HepG2 (cell line): ENCODE data around the gene SEC23IP. TPM values are rescaled to one million over a fixed set of nuclear protein-coding genes. Genes with fewer than 3 reads are reported as not detected.

Experiments
- AGO1 ChIP-seq: fragments of 200-400 bp; formaldehyde crosslinking; IDR thresholded peaks from 2 replicates; pipeline ENCODE4 v1.6.1; 2017; ENCODE audit warnings: mild to moderate bottlenecking, low read depth, low read length, moderate library complexity; ENCODE audit not compliant: poor library complexity, severe bottlenecking
- ATF7-NPFF ChIP-seq: sonication (generic); formaldehyde crosslinking; IDR thresholded peaks from 2 replicates; pipeline ENCODE4 v1.8.1; 2023; ENCODE audit warnings: mild to moderate bottlenecking, low read depth, missing genetic modification reagents, moderate library complexity
- CEBPB ChIP-seq: IDR thresholded peaks from 2 replicates; pipeline ENCODE4 v1.6.1; 2011; ENCODE audit warnings: low read depth, low read length, improper control_type of control experiment, borderline replicate concordance
- ESRRA ChIP-seq: sonication (generic); formaldehyde crosslinking; IDR thresholded peaks from 2 replicates; pipeline ENCODE4 v1.5.1; 2020; ENCODE audit warnings: mild to moderate bottlenecking, low read depth, missing genetic modification reagents
- HES4 ChIP-seq: sonication (generic); formaldehyde crosslinking; IDR thresholded peaks from 2 replicates; pipeline ENCODE4 v1.9.0; 2021; ENCODE audit warnings: mild to moderate bottlenecking, missing genetic modification reagents, borderline replicate concordance
- KLF15 ChIP-seq: sonication (generic); formaldehyde crosslinking; IDR thresholded peaks from 2 replicates; pipeline ENCODE4 v1.8.1; 2023; ENCODE audit warnings: borderline replicate concordance, mild to moderate bottlenecking, inconsistent platforms, missing genetic modification reagents, mixed read lengths
- KLF9 ChIP-seq: IDR thresholded peaks from 2 replicates; pipeline ENCODE4 v1.6.1; 2016; ENCODE audit warnings: low read depth
- PAXIP1 ChIP-seq: sonication (generic); formaldehyde crosslinking; conservative IDR thresholded peaks from 2 replicates; pipeline ENCODE4 v1.4.0; 2020; ENCODE audit warnings: mild to moderate bottlenecking, missing genetic modification reagents, moderate library complexity
- PRPF4 ChIP-seq: fragments of 200-400 bp; formaldehyde crosslinking; IDR thresholded peaks from 2 replicates; pipeline ENCODE4 v1.6.1; 2016; ENCODE audit warnings: low read length, low read depth; ENCODE audit not compliant: poor library complexity, severe bottlenecking
- SNAI1 ChIP-seq: sonication (generic); formaldehyde crosslinking; IDR thresholded peaks from 2 replicates; pipeline ENCODE4 v1.5.0; 2020; ENCODE audit warnings: mild to moderate bottlenecking, missing genetic modification reagents, borderline replicate concordance
- TP53 ChIP-seq: sonication (generic); formaldehyde crosslinking; conservative IDR thresholded peaks from 2 replicates; pipeline ENCODE4 v1.4.0; 2020; ENCODE audit warnings: missing genetic modification reagents
- ZBTB8A ChIP-seq: sonication (generic); formaldehyde crosslinking; IDR thresholded peaks from 2 replicates; pipeline ENCODE4 v1.4.0; 2020; ENCODE audit warnings: mild to moderate bottlenecking, low read depth, missing genetic modification reagents, borderline replicate concordance
- ZFP36L1 ChIP-seq: sonication (generic); formaldehyde crosslinking; IDR thresholded peaks from 2 replicates; pipeline ENCODE4 v1.8.0; 2022; ENCODE audit warnings: mild to moderate bottlenecking, missing genetic modification reagents, moderate library complexity
- ZFY ChIP-seq: sonication (generic); formaldehyde crosslinking; IDR thresholded peaks from 2 replicates; pipeline ENCODE4 v1.4.0; 2020; ENCODE audit warnings: missing genetic modification reagents
- ZNF367 ChIP-seq: sonication (generic); formaldehyde crosslinking; IDR thresholded peaks from 2 replicates; pipeline ENCODE4 v1.4.0; 2020; ENCODE audit warnings: missing genetic modification reagents, borderline replicate concordance
- ZNF430 ChIP-seq: sonication (generic); formaldehyde crosslinking; IDR thresholded peaks from 2 replicates; pipeline ENCODE4 v1.9.0; 2021; ENCODE audit warnings: mild to moderate bottlenecking, missing genetic modification reagents
- ZNF432 ChIP-seq: sonication (generic); formaldehyde crosslinking; IDR thresholded peaks from 2 replicates; pipeline ENCODE4 v1.5.0; 2020; ENCODE audit warnings: missing genetic modification reagents, mild to moderate bottlenecking, borderline replicate concordance
- ZNF609 ChIP-seq: sonication (generic); formaldehyde crosslinking; IDR thresholded peaks from 2 replicates; pipeline ENCODE4 v1.4.0; 2020; ENCODE audit warnings: mild to moderate bottlenecking, missing genetic modification reagents, borderline replicate concordance
- ZNF710 ChIP-seq: sonication (generic); formaldehyde crosslinking; IDR thresholded peaks from 2 replicates; pipeline ENCODE4 v1.5.0; 2020; ENCODE audit warnings: mild to moderate bottlenecking, missing genetic modification reagents, borderline replicate concordance
- polyA plus RNA-seq, 8 experiments: library from polyadenylated mRNA; depleted of rRNA in 3 of 8; stranded (reverse) in 7 of 8; unstranded in 1 of 8; fragments of >200 nt; fragmentation: Illumina TruSeq in 4 of 8; extraction: Trizol in 4 of 8; gene quantifications; 2 replicates each; pipeline versions ENCODE4 v1.2.1 to v1.2.3, GENCODE V29; 2011 to 2016; ENCODE audit warnings: low read depth in 4 of 8, missing spikeins in 1 of 8, mixed read lengths in 1 of 8; ENCODE audit not compliant: insufficient read depth in 1 of 8
- total RNA-seq, 5 experiments: library from RNA; depleted of rRNA; stranded (reverse); fragments of >200 nt; fragmentation: Illumina TruSeq; extraction: Trizol; gene quantifications; 2 replicates each; pipeline ENCODE4 v1.2.3, GENCODE V29; 2016; ENCODE audit warnings: low read depth in 1 of 5

The SEC23IP gene
- total and polyA plus RNA-seq, 2 of the 13 experiments (the other 11 are each of a cell fraction or from before 2014, with no cell fraction given) = 32.3 to 57.7 TPM

GRCh38 chr10:119872610-119872859, 20.0 kb upstream of the SEC23IP start, which contains the start of gene MCMBP (continued):
- 0 out of 2 replicates have a peak, but pooled peaks have one; percentile 8 for TF ChIP-seq ZNF710 (CRISPR knock-in tag)
- TF ChIP-seq KLF9 (CRISPR knock-in tag) = no peak
- TF ChIP-seq ZNF609 (CRISPR knock-in tag) = 0 out of 2 replicates have a peak, but pooled peaks have one; percentile 13
- peak; percentile 56; the same call in 1 of the 2 replicates for TF ChIP-seq ZNF430 (CRISPR knock-in tag)
- TF ChIP-seq ZNF367 (CRISPR knock-in tag) = no peak
- peak; percentile 52; the same call in 1 of the 2 replicates for TF ChIP-seq ATF7-NPFF (CRISPR knock-in tag)
- no peak for TF ChIP-seq CEBPB
- peak; percentile 24 for TF ChIP-seq AGO1
- no peak for TF ChIP-seq ZFP36L1 (CRISPR knock-in tag)
- TF ChIP-seq ZBTB8A = no peak
- TF ChIP-seq ZNF432 (CRISPR knock-in tag) = no peak
- TF ChIP-seq PRPF4 = no peak
- TF ChIP-seq ESRRA (CRISPR knock-in tag) = 0 out of 2 replicates have a peak, but pooled peaks have one; percentile 57
- TF ChIP-seq HES4 (CRISPR knock-in tag) = 0 out of 2 replicates have a peak, but pooled peaks have one; percentile 28
- no peak for TF ChIP-seq PAXIP1
- TF ChIP-seq KLF15 (CRISPR knock-in tag) = 0 out of 2 replicates have a peak, but pooled peaks have one; percentile 23
- 0 out of 2 replicates have a peak, but pooled peaks have one; percentile 20 for TF ChIP-seq SNAI1
- TF ChIP-seq ZFY = no peak
- no peak for TF ChIP-seq TP53 (CRISPR knock-in tag)
